ENCODE results near the gene SUDS3.

SUDS3 gene

GRCh38 chr12:118356809-118357256 lies 19.5 kb upstream of the SUDS3 start:
- no peak for DNase-seq (ENCODE audit: low read depth in 2 of 2)

GRCh38 chr12:118357257-118358007 lies 18.9 kb upstream of the SUDS3 start:
- DNase-seq (ENCODE audit: low read depth in 2 of 2): no peak

GRCh38 chr12:118358008-118358359 lies 18.4 kb upstream of the SUDS3 start:
- DNase-seq (ENCODE audit: low read depth in 2 of 2): no peak

- DNase-seq (ENCODE audit: low read depth in 2 of 2): no peak
Measured at GRCh38 chr12:118358612-118359540, 17.5 kb upstream of the SUDS3 start.

GRCh38 chr12:118359541-118359915 lies 16.8 kb upstream of the SUDS3 start:
- DNase-seq (ENCODE audit: low read depth in 2 of 2): no peak

- no peak for DNase-seq (ENCODE audit: low read depth in 2 of 2)
Measured at GRCh38 chr12:118361092-118361404, 15.3 kb upstream of the SUDS3 start.

- no peak for DNase-seq (ENCODE audit: low read depth in 2 of 2)
Measured at GRCh38 chr12:118361889-118362288, 14.5 kb upstream of the SUDS3 start.

- DNase-seq (ENCODE audit: low read depth in 2 of 2): no peak
Measured at GRCh38 chr12:118368821-118369220, 7.5 kb upstream of the SUDS3 start.

- no peak for DNase-seq (ENCODE audit: low read depth in 2 of 2)
Measured at GRCh38 chr12:118370601-118371000, 5.8 kb upstream of the SUDS3 start.

GRCh38 chr12:118371321-118372282 lies 4.8 kb upstream of the SUDS3 start:
- DNase-seq (ENCODE audit: low read depth in 2 of 2): no peak

- peak; percentile 93 to 95 for DNase-seq (ENCODE audit: low read depth in 2 of 2)
Measured at GRCh38 chr12:118372541-118373495, 3.5 kb upstream of the SUDS3 start, which contains the start of gene TAOK3. Gene TAOK3, minus strand, starts transcription at chr12:118372907. Its CDS starts 117,340 bp downstream, at chr12:118255567.

GRCh38 chr12:118373616-118374015 lies 2.7 kb upstream of the SUDS3 start:
- DNase-seq (ENCODE audit: low read depth in 2 of 2): no peak

GRCh38 chr12:118374126-118374725 lies 2.1 kb upstream of the SUDS3 start:
- no peak for DNase-seq (ENCODE audit: low read depth in 2 of 2)

GRCh38 chr12:118374909-118375308 lies 1.4 kb upstream of the SUDS3 start:
- no peak for DNase-seq (ENCODE audit: low read depth in 2 of 2)

- DNase-seq (ENCODE audit: low read depth in 2 of 2): no peak
Measured at GRCh38 chr12:118375348-118375747, 1.0 kb upstream of the SUDS3 start.

- no peak for DNase-seq (ENCODE audit: low read depth in 2 of 2)
Measured at GRCh38 chr12:118377021-118377883, 897 bp downstream of the SUDS3 start.

- peak; percentile 42 to 65 for DNase-seq (ENCODE audit: low read depth in 2 of 2)
Measured at GRCh38 chr12:118377884-118378470, 1.6 kb downstream of the SUDS3 start.

- no peak for DNase-seq (ENCODE audit: low read depth in 2 of 2)
Measured at GRCh38 chr12:118391424-118391823, 15.1 kb downstream of the SUDS3 start.

GRCh38 chr12:118391836-118392235 lies 15.5 kb downstream of the SUDS3 start:
- DNase-seq (ENCODE audit: low read depth in 2 of 2): no peak

Measured in stimulated activated CD8-positive, alpha-beta memory T cell treated with anti-CD3 and anti-CD28 coated beads, Interleukin-2, amount 100 ng/mL, for 48 hours (primary cell).